HG03521 (cell line): ENCODE data around the gene ZNF177.
"Not testable (repeated sequence)": the region's sequence is repeated elsewhere in the genome, so short reads cannot be mapped to it uniquely, and the experiment has no call there.

ENCODE experiments used
- ATAC-seq: cut with Tn5 transposase; IDR thresholded peaks from one replicate; pipeline ENCODE4 v1.9.1; 2021; ENCODE audit warnings: mild to moderate bottlenecking, moderate library complexity; ENCODE audit not compliant: unreplicated experiment

The ZNF177 gene

DNA sequence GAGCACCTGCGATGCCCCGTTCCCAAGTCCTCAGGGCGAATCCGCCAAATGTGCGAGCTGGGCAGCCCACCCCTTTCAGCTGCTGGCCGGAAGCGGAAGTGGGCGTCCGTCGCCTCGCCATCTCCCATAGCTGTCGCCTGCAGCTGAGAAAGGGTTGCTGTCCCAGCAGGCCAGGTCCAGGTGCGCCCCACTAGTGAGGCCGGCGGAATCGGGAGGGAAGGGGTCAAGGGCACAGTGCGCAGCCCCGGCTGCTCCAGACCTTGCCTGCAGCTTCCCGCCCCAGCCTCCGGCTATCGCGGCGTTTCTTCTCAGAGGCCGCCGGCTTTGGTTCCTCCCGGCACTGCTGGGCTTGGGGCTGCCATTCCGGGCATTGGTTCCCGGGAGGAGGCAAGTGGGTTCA, at the start of gene ZNF177:
ZNF177 (plus strand) TSS at position 109 of the 400 bp plus-strand sequence. CDS start 15,299 bp downstream, outside the sequence.
- no peak for ATAC-seq

GRCh38 chr19:9313756-9314155, 49.1 kb upstream of the ZNF177 start:
- no peak for ATAC-seq

- no peak for ATAC-seq
Observed at GRCh38 chr19:9321338-9321737, 41.5 kb upstream of the ZNF177 start.

- ATAC-seq = not testable (repeated sequence)
Observed at GRCh38 chr19:9321756-9322155, 41.1 kb upstream of the ZNF177 start.

DNA sequence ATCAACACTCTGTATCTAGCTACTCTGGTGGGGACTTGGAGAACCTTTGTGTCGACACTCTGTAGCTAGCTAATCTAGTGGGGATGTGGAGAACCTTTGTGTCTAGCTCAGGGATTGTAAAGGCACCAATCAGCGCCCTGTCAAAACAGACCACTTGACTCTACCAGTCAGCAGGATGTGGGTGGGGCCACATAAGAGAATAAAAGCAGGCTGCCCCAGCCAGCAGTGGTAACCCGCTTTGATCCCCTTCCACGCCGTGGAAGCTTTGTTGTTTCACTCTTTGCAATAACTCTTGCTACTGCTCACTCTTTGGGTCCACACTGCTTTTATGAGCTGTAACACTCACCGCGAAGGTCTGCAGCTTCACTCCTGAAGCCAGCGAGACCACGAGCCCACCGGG, 40.6 kb upstream of the ZNF177 start:
- not testable (repeated sequence) for ATAC-seq

GRCh38 chr19:9323557-9323918, 39.3 kb upstream of the ZNF177 start:
- no peak for ATAC-seq

- ATAC-seq = peak; percentile 95
Observed at GRCh38 chr19:9323919-9324583, 38.8 kb upstream of the ZNF177 start, which contains the start of gene ZNF559. Gene ZNF559, plus strand, starts transcription at chr19:9324179. Its CDS starts 14,371 bp downstream, at chr19:9338550.

DNA sequence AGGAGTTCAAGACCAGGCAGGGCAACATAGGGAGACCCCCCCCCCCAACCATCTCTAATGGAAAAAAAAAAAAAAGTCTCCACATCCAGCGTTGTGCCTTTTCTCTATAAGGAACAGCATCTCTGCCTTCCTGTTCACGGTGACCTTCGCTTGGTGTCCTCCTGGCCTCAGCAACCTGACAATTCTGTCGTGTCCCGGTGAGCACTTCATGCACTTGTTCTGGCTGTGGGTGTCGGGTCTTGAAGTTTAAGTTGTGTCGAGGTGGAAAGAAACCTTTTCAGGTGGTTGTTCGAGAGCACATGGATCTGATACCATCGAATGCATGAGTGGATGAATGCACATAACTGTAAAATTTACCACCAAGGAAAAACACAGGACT, 38.2 kb upstream of the ZNF177 start:
- ATAC-seq = no peak

DNA sequence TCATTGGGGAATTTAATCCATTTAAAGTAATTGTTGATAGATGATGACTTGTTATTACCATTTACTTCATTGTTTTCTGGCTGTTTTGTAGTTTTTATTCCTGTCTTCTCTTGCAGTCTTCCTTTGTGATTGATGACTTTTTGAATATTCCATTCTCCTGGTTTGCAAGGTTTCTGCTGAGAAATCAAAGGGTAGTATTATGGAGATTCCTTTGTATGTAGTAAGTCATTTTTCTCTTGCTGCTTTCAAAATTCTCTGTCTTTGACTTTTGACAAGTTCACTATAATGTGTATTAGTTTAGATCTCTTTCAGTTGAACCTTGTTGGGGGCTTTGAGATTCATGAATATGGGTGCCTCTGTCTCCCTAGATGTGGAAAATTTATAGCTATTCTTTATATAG, 32.8 kb upstream of the ZNF177 start:
- ATAC-seq = no peak

DNA sequence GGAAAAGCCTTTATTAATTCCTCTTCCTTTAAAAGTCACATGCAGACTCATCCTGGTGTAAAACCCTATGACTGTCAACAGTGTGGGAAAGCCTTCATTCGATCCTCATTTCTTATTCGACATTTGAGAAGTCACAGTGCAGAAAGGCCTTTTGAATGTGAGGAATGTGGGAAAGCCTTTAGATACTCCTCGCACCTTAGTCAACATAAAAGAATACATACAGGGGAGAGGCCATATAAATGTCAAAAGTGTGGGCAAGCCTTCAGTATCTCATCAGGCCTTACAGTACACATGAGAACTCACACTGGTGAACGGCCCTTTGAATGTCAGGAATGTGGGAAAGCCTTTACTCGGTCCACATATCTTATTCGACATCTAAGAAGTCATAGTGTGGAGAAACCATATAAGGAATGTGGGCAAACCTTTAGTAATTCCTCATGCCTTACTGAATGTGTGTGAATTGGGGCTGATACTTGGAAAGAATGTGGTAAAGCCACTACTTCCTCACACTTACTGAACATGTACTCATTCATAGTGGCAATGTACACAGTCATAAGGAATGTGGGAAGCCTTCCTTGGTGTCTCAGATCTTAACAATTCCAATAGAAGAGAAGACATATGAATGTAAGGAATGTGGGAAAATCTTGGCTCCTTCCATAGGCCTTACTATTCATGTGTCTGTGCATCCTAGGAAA, 20.1 kb upstream of the ZNF177 start:
- ATAC-seq = no peak

GRCh38 chr19:9345005-9345404, 17.8 kb upstream of the ZNF177 start:
- no peak for ATAC-seq

DNA sequence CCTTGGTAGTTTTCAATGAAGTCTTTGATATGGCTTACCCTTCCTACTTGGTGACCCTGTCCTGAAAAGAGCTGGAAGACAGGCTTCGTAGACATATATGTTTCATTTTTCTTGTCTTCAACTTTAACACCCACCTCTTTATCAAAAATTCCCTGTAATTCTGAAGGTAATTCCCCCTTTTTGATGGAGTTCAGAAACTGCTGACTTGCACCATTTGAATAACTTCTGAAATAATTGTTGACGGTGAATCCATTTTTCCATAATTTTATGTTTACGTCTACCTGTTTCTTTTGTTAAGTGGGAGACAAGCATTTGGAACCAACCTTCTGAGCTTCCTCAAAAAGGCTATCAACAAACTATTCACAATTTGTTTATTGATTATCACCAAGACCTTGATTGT, 14.6 kb upstream of the ZNF177 start:
- ATAC-seq = no peak

GRCh38 chr19:9348671-9349070, 14.1 kb upstream of the ZNF177 start:
- no peak for ATAC-seq

- no peak for ATAC-seq
Observed at GRCh38 chr19:9352505-9352904, 10.3 kb upstream of the ZNF177 start.

DNA sequence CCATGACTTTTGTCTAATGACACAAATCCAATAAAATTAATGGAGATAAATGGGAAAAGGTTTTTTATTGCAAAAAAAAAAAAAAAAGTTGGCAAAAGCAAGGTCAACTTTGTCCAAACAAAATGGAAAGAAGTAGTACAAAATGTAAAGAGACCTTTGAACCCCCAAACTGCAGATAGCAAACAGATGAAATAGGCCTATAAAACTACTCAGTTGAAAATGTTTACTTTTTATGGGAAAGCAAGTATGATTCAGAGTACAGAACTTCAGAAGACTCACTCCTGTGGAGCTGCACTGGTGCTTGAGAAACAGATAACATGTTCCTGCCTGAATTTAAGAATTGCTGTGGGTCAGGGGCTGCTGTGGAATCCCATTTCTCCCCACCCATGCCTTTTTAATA, 9.8 kb upstream of the ZNF177 start:
- ATAC-seq = no peak

GRCh38 chr19:9354651-9355050, 8.2 kb upstream of the ZNF177 start:
- ATAC-seq = no peak

DNA sequence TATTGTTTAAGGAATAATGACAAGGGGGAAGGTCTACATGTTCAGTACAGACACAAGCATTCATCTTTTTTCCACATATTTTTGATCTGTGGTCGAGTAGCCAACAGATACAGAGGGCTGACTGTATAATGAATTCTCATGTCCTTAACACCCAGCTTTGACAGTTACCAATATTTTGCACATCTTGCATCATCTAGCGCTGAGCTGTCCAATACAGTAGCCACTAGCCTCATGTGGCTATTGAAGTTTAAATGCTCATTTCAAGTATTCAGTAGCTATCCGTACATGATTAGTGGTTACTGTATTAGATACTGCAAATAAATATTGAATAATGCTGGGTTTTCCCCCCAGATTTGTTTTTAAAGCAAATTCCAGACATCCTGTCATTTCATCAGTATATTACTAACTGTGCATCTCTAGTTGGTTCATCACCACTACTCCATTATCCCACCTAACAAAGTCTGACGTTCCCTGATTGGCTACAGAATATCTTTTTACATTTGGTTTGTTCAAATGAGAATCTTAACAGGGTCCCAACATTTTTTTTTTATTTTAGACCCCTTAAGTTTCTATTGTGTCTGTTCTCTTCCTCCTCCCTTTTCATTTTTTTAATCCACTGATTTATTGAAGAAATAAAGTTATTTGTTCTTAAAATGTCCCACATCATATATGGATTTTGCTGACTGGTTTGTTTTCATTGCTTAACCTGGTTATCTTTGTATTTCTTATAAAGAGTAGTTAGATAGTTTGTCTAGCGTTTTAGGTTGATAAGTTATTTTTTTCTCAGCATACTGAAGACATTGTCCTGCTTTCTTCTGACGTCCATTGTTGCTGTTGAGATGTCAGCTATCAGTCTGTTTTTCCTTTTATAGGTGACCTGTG, 8.2 kb downstream of the ZNF177 start:
- ATAC-seq = no peak

DNA sequence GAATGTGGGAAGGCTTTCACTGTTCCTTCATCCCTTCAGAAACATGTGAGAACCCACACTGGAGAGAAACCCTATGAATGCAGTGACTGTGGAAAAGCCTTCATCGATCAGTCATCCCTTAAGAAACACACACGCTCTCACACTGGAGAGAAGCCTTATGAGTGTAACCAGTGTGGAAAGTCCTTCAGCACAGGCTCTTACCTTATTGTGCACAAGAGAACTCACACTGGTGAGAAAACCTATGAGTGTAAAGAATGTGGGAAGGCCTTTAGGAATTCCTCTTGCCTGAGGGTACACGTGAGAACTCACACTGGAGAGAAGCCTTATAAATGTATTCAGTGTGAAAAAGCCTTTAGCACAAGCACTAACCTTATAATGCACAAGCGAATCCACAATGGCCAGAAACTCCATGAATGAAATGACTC, 18.6 kb downstream of the ZNF177 start:
- no peak for ATAC-seq

DNA sequence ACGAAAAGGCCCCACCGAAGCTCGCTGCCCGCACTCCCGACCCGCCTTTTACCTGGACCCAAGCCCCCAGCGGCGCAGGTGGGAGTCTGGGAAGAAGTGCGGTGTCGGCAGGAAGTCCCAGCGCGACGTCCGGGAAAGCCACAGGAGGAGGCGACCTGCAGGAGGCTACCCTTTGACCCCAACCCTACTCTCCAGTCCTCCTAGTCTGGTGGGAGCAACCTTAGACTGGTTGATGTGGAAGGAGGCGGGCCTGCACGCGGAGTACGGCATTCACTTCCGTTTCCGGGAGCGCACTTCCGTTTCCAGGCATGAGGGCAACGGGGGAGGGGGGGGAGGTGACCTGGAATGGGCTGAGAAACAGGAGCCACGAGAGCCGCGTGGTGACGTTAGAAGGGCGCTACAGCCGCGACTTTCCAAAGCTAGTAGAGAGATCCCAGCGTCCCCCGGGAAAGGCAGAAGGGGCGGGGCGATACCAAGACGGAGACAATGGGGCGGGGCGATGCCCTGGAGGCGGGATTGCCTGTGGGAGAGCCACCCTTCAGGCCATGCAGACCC, 44.1 kb downstream of the ZNF177 start:
- no peak for ATAC-seq

GRCh38 chr19:9407827-9408226, 45.0 kb downstream of the ZNF177 start:
- ATAC-seq = no peak

DNA sequence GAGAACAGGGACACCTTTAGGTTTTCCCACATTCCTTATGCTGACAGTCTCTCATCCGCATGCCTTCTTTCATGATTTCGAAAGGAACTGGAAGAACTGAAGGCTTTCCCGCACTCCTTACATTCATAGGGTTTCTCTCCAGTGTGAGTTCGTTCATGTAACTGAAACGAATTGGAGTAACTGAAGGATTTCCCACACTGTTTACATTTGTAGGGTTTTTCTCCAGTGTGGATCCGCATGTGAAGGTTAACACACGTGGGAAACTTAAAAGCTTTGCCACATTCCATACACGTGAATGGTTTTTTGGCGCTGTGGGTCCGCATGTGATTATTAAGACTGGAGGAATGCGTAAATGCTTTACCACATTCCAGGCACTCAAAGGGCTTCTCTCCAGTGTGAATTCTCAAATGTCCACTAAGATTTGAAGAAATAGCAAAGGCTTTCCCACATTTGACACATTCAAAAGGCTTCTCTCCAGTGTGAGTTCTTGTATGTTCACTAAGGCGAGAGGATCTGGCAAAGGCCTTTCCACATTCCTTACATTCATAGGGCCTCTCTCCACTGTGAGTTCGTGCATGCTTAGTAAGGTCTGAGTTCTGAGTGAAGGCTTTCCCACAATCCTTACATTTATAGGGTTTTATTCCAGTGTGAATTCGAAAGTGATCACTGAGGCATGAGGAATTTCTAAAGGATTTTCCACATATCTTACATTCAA, 50.6 kb downstream of the ZNF177 start:
- ATAC-seq = no peak
